Activated CD4-positive, alpha-beta T cell treated with anti-CD3 and anti-CD28 coated beads for 4 hours (primary cell): ENCODE results near the gene CYTH3.
"Not testable (repeated sequence)": the region's sequence is repeated elsewhere in the genome, so short reads cannot be mapped to it uniquely, and the experiment has no call there.

Source experiments
- DNase-seq, 2 donors: peaks; one replicate each; pipeline ENCODE4 v3.0.0-alpha.2; 2020

The CYTH3 gene, protein sequence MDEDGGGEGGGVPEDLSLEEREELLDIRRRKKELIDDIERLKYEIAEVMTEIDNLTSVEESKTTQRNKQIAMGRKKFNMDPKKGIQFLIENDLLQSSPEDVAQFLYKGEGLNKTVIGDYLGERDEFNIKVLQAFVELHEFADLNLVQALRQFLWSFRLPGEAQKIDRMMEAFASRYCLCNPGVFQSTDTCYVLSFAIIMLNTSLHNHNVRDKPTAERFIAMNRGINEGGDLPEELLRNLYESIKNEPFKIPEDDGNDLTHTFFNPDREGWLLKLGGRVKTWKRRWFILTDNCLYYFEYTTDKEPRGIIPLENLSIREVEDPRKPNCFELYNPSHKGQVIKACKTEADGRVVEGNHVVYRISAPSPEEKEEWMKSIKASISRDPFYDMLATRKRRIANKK

DNA sequence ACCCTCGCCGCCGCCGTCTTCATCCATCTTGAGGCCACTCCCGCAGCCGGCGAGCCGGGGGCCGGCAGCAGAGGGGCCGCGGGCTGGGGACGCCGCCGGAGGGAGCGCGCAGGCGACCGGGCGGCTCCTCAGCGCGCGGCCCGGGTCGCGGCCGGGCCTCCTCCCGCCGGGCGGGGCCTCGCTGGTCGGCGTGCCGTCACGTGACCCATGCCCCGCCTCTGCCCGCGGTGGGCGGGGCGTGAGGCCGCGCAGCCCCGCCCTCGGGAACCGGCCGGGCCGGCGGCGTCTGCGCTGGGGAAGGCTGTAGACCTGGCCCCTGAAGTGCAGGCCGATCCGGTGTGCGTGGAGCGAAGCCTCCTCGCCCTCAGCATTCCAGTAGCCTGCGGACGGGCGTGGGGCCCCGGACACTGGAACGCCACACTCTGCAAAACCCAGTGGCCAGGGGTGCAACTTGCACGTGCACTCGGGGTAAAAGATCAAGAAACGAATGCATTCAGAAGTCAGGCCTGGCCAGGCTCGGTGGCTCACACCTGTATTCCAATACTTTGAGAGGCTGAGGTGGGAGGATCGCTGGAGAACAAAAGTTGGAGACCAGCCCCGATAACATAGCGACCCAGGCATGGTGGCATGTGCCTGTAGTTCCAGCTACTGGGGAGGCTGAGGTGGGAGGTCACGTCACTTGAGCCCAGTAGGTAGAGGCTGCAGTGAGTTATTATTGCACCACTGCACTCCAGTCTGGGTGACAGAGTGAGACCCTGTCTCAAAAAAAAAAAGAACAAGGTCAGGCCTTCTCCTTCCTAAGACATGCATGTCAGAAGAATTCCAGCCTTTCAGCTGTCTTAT, at the start of gene CYTH3:
Gene CYTH3 (minus strand): TSS at position 144 of the 843 bp plus-strand sequence. CDS start 117 bp downstream, at position 27.
- peak; percentile 69 to 72 for DNase-seq

DNA sequence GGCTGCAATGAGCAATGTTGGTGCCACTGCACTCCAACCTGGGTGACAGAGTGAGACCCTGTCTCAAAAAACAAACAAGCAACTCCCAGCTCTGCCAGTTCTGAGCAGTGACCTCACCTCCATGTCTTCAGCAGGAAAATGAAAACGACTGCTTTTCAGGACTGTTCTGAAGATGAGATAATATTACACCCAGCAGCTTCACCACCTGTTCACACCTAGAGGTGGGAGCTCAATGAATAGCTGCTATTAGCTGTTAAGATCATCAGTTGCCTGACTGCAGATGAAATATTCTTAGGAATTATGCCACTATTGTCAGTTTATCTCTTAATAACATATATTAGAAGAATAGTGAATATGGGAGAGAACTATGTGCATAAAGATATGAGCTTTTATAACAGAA, 48.4 kb upstream of the CYTH3 start:
- no peak for DNase-seq

DNA sequence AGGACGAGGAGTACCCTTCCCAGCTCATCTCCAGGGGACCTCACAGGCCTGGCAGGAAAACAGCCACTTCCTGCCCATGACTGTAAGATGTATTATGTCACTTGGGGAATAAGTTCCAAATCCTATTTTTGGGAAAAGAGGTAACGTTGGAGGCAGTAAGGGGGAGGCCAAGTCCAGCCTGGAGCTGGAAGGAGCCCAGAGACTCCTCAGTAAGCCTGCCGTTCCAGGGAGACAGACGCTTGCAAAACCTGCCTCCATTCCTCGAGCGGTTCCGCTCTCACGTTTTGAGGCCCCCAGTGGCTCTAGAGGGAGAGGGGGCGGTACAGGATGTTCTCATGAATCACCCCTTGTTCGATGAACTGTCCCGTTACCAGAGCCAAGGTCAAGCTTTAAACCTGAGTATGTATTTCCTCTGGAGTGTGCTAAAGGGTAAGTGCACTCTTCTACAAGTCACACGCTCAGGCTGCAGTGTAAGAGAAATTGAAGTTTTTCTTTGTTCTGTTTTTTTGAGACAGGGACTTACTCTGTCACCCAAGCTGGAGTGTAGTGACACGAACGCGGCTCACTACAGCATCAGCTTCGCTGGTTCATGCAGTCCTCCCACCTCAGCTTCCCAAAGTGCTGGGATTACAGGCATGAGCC, 45.5 kb upstream of the CYTH3 start:
- DNase-seq = no peak

DNA sequence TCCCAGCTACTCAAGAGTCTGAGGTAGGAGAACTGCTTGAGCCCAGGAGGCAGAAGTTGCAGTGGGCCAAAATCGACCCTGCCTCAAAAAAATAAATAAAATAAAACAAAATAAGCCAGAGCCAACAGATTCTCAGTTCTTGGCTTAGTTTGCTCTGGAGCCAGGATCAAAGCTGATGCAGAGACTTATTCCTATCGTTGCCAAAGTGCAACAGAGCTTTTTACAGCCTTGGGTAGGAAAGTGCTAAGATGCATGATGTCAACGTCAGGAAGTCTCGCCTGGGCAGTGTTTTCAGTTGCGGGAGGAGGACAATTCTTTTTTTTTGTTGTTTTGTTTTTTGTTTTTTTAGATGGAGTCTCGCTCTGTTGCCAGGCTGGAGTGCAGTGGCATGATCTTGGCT, 43.8 kb upstream of the CYTH3 start:
- DNase-seq = no peak

DNA sequence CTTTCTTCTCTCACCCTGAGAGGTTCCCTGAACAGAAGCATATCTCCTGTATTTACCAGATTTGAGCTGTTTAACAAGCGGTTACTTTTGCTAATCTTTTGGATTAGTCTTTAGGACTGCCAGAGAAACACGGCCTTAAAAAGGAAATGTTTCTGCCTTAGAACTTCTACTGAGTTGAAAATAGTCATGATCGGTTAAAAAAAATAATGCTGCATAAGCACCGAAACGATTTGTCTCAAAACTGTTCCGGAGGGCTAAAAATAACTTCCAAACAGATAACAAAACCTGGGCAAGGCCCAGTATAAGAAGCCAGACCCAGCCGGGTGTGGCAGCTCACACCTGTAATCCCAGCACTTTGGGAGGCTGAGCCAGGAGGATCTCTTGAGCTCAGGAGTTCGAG, 43.3 kb upstream of the CYTH3 start:
- no peak for DNase-seq

DNA sequence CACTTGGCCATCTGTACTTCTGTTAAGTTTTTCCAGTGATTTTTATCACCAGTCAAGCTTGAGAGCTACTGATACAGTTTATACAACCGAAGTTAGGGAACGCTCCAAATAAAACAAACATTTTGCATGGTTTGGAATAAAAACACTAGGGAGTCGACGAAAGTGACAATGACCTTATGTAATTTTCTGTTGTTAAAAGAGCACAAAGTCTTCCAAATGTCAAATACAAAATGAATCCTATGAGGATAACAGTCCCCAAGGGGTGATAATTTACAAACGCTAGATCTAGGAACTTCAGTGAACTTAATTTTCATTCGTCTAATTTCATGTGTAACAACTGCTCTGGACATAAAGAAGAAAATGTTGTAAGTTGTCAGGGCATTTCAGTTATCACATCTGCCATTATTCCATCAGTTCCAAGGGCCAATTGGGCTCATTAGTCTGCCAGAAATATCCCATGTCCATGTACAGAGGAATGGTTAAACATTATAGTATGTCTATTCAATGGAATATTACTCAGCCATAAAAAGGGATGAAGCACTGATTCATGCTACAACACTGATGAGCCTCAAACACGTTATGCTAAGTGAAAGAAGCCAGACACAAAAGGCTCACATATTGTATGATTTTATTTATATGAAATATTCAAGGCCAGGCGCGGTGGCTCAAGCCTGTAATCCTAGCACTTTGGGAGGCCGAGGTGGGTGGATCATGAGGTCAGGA, 38.0 kb upstream of the CYTH3 start:
- no peak for DNase-seq

DNA sequence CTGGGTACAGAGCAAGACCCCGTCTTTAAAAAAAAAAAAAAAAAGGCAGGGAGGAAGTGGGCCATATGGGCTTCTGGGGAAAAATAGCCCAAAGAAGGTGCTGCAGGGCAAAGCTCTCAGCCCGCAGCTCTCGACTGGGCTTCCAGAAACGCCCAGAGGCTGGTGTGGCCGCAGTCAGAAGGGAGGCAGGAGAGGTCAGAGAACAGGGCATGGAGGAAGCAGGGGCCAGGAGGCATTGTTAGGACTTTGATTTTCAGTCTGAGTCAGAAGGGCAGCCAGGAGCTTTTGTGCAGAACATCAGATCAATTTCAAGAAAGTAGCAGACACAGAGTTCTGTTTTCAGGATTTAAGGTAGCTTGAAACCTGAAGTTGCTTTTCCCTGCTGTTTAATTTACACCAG, 35.3 kb upstream of the CYTH3 start:
- DNase-seq = no peak

DNA sequence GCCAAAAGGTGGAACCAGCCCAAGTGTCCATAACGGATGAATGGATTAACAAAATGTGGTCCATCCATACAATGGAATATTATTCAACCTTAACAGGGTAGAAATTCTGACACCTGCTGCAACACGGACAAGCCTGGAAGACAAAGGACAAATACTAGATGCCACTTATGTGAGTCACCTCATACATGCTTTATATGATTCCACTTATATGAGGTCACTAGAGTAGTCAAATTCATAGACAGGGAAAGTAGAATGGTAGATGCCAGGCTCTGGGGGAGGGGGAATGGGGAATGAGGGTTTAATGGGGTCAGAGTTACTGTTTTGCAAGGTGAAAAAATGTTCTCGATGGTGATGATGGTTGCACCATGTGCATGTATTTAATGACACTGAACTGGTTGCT, 34.0 kb upstream of the CYTH3 start:
- no peak for DNase-seq

DNA sequence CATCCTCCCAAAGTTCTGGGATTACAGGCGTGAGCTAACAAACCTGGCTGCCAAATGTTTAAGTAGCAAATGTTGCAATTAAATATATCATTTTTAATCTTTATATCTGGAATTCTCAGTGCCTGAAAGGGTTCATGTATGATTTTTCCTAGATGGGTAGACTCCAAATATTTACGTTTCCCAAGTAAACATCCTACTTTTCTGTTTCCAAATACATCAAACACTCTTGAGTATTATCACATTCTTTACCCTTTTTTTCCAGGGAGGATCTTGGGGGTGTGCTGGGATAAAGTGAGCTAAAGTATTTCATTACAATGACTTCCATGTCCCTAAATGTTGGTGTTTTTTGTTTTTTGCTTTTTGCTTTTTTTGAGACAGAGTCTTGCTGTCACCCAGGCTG, 32.9 kb upstream of the CYTH3 start:
- DNase-seq = no peak

DNA sequence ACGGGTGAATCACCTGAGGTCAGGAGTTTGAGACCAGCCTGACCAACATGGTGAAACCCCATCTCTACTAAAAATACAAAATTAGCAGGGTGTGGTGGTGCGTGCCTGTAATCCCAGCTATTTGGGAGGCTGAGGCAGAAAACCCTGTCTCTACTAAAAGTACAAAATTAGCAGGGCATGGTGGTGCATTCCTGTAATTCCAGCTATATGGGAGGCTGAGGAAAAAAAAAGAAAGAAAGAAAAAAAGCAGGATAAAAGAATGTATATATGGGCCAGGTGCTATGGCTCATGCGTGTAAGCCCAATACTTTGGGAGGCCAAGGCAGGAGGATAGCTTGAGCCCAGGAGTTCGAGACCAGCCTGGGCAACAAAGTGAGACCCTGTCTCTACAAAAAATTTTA, 29.0 kb upstream of the CYTH3 start:
- not testable (repeated sequence) for DNase-seq

DNA sequence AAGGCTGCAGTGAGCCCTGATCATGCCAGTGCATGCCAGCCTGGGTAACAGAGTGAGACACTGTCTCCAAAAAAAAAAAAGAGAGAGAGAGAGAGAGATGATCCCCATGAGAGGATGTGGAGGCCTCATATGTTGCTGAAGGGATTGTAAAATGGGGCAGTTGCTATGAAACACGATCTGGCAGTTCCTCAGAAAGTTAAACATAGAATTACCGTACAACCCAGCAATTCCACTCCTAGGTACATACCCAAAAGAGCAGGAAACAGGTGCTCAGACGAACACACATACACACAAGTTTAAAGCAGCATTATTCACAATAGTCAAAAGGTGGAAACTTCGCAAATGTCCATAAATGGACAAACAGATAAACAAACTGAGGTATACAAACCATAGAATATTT, 27.4 kb upstream of the CYTH3 start:
- no peak for DNase-seq

DNA sequence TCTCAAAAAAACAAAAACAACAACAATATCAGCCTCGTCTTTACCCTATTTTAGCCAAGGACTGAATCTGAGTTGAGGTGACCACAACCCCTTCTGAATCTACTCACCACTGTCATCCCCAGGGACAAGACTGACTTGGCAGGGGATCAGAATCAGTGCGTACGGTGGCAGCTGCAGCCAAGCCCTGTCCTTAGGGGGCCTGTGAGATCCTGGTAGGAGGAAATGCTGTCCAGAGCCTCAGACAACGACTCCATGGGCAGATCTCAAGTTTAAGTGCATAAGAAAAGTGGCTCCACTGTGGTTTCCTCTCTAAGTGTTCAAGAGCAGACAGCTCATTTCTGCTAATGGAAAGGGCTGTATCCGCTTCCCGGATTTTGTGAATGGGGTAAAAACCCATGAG, 22.4 kb upstream of the CYTH3 start:
- no peak for DNase-seq

DNA sequence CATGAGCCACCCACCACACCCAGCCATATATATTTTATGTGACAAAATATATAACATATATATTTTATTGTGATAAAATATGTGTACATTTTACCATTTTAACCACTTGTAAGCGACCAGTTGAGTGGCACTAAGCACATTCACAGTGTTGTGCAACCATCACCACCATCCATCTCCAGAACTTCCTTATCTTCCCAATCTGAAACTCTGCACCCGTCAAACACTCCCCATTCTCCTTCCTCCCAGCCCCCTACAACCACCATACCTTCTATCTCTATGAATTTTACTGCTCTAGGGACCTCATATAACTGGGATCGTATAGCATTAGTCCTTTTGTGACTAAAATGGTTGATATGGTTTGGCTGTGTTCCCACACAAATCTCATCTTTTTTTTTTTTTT, 20.8 kb upstream of the CYTH3 start:
- no peak for DNase-seq

DNA sequence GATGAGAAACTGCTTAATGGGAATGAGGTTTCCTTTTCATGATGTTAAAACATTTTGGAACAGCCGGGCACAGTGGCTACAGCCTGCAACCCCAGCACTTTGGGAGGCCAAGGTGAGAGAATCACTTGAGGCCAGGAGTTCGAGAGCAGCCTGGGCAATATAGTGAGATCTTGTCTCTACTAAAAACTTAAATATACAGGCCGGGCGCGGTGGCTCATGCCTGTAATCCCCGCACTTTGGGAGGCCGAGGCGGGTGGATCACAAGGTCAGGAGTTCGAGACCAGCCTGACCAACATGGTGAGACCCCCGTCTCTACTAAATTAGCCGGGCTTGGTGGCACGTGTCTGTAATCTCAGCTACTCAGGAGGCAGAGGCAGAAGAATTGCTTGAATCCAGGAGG, 19.5 kb upstream of the CYTH3 start:
- DNase-seq = not testable (repeated sequence)

DNA sequence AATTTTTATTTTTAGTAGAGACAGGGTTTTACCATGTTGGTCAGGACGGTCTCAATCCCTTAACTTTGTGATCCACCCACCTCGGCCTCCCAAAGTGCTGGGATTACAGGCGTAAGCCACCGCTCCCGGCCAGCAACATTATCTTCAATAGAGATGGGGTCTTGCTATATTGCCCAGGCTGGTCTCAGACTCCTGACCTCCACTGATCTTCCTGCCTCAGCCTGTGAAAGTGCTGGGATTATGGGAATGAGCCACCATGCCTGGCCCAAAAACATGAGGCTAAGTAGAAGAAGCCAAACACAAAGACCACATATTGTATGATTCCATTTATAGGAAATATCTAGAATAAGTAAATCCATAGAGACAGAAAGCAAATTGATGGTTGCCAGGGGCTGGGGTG, 19.1 kb upstream of the CYTH3 start:
- no peak for DNase-seq

DNA sequence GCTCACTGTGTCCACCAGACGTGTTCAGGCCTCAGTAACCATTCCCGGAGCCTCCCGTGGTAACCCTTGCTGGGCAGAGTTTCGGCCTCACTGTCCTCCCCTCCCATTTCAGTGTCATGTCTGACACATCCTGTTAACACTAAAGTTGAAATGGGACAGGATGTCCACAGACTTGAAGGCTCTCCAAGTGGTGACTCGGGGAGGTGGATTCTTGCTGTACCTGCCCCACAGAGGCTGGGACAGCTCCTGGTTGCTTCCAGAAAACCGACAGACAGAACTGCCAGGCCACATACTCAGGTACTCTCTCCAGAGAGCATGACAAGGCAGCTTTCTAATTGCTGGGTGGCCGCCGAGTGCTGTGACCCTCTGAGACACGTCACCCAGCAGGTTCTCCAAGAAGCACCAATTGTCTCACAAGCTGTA, 17.9 kb upstream of the CYTH3 start:
- DNase-seq = no peak

DNA sequence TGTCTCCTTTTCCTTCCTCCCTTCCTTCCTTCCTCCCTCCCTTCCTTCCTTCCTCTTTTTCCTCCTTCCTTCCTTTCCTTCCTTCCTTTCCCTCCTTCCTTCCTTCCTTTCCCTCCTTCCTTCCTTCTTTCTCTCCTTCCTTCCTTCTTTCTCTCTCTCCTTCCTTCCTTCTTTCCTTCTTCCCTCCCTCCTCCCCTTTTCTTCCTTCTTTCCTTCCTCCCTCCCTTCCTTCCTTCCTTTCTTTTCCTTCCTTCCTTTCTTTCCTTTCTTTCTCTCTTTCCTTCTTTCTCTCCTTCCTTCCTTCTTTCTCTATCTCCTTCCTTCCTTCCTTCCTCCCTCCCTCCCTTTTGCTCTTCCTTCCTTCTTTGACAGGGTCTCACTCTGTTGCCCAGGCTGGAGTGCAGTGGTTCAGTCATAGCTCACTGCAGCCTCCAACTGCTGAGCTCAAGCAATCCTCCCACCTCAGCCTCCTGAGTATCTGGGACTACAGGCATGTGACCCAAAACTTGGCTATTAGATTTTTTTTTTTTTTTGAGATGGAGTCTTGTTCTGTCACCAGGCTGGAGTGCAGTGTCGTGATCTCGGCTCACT, 15.9 kb upstream of the CYTH3 start:
- no peak for DNase-seq

DNA sequence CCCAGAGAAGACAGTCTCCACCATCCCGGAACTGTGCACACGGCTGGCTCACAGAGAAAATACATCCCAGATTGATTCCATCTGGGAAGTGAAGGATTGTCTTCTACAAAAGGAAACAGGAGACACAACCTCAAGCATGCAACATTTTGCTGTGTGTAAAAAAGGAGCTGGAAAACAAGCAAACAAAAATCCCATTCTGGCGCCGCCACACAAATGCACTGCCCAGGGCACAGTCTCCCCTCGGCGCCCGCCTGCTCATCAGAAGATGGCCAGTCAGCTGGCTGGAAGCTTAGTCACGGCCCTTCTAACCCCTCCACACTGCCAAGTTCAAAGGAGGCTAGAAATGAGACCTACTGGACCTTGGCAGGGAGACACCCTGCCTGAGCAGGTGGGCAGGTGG, 14.1 kb upstream of the CYTH3 start:
- no peak for DNase-seq

DNA sequence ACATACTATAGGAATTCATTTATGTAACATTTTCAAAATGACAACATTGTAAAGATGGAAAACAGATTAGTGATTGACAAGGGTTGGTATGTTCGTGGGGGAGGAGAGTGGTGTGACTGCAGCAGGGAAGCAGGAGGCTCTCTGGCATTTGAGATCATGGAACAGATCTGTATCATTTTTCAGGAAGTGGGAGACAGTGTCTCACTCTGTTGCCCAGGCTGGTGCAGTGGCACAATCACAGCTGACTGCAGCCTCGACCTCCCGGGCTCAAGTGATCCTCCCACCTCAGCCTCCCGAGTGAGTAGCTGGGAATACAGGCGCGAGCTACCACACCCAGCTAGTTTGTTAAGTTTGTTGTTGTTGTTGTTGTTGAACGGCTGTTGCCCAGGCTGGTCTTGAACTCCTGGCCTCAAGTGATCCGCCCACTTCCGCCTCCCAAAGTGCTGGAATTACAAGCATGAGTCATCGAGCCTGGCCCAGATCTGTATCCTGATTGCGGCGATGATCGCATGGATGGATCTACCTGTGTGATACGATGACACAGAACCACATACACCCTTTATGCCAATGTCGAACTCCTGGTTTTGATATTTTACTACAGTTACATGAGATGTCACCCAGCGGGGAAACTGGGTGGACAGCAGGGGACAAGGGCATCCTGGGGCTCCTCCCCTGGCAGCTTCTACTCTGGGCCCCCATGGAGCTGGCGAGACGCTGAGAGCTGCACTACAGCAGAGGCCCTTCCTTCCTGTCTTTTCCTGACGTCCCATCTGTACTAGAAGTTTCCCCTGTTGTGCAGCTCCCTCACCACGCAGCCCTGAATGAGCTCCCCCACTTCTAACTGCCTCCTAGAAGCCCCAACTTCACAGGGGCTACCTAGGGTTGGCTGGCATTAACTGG, 12.3 kb upstream of the CYTH3 start:
- DNase-seq = no peak

DNA sequence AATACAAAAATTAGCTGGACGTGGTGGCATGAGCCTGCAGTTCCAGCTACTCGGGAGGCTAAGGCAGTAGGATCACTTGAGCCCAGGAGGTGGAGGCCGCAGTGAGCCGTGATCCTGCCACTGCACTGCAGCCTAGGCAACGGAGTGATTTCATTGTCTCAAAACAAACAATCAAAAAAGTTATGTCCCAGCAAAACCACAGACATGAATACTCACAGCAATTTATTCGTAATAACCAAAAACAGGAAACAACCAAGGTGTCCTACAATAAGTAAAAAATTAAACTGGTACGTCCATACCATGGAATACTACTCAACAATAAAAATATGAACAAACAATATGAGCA, 11.6 kb upstream of the CYTH3 start:
- no peak for DNase-seq

DNA sequence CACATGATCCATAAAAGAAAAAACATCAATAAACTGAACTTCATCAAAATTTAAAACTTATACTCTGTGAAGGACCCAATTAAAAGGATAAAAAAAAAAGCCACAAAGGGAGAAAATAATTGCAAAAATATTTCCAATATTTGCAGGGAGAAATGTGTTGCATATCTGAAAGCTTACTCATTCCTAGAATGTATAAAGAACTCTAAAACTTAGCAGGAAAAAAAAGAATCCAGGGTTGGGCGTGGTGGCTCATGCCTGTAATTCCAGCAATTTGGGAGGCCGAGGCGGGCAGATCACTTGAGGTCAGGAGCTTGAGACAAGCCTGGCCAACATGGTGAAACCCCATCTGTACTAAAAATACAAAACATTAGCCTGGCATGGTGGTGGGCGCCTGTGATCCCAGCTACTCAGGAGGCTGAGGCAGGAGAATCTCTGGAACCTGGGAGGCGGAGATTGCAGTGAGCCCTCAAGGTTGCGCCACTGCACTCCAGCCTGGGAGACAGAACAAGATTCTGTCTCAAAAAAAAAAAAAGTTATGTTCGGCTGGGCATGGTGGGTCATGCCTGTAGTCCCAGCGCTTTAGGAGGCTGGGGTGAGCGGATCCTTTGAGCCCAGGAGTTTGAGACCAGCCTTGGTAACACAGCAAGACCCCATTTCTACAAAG, 11.1 kb upstream of the CYTH3 start:
- DNase-seq = not testable (repeated sequence)
